LNCAP (cell line): ENCODE results near the gene CTDSPL.

Source experiments
- CTCF ChIP-seq: fragments of 450-650 bp; IDR thresholded peaks from 2 replicates; pipeline ENCODE4 v1.5.1; 2017; ENCODE audit warnings: mild to moderate bottlenecking

CTDSPL gene

GRCh38 chr3:37943631-37944314, 82.1 kb downstream of the CTDSPL start:
- TF ChIP-seq CTCF: no peak

GRCh38 chr3:37944391-37944842, 82.7 kb downstream of the CTDSPL start:
- no peak for TF ChIP-seq CTCF

GRCh38 chr3:37945156-37945806, 83.6 kb downstream of the CTDSPL start:
- no peak for TF ChIP-seq CTCF

- TF ChIP-seq CTCF: no peak
Observed at GRCh38 chr3:37945807-37946530, 84.3 kb downstream of the CTDSPL start.

GRCh38 chr3:37946531-37946889, 84.8 kb downstream of the CTDSPL start:
- TF ChIP-seq CTCF: no peak

GRCh38 chr3:37949866-37950265, 88.2 kb downstream of the CTDSPL start:
- TF ChIP-seq CTCF: no peak

GRCh38 chr3:37952564-37952963, 90.9 kb downstream of the CTDSPL start:
- no peak for TF ChIP-seq CTCF
